ENCODE measurements around the gene MAP4K4. TPM values are rescaled to one million over a fixed set of nuclear protein-coding genes. Genes with fewer than 3 reads are reported as not detected.

MAP4K4 gene
- total and polyA plus RNA-seq, 2 of the 13 experiments (the other 11 are each of a cell fraction or from before 2014, with no cell fraction given) = 105 to 264 TPM

DNA sequence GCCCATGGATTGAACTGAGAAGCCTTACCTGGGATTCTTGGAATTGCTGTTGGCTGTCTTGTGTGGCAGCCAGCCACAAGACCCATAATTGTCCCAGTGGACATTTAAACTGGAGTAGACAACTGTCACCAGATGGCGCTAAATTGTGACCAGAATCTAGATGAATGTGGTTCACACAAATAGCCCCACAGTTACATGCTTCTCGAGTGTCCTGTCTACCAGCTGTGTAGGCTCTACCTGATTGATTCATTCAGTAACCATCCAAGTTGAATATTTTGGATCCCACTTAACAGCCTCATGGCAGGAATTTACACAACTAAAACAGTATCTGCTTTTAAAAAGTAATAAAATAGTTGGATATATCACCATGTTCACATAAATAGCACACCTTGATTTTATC lies 73.2 kb downstream of the MAP4K4 start (continued):
- no peak for TF ChIP-seq GLI4 (CRISPR knock-in tag; IDR thresholded peaks at IDR 0.05; ENCODE audit: borderline replicate concordance)
- TF ChIP-seq SP1 (IDR thresholded peaks at IDR 0.05) = no peak
- TF ChIP-seq SP1 (CRISPR knock-in tag; IDR thresholded peaks at IDR 0.05) = 0 out of 2 replicates have a peak, but pooled peaks have one; percentile 18
- peak; percentile 61 for TF ChIP-seq SAP130 (CRISPR knock-in tag; IDR thresholded peaks at IDR 0.05; ENCODE audit: low read depth)
- TF ChIP-seq ZSCAN31 (CRISPR knock-in tag; IDR thresholded peaks at IDR 0.05; ENCODE audit: low read depth) = 0 out of 2 replicates have a peak, but pooled peaks have one; percentile 20
- TF ChIP-seq, protein P1, sequence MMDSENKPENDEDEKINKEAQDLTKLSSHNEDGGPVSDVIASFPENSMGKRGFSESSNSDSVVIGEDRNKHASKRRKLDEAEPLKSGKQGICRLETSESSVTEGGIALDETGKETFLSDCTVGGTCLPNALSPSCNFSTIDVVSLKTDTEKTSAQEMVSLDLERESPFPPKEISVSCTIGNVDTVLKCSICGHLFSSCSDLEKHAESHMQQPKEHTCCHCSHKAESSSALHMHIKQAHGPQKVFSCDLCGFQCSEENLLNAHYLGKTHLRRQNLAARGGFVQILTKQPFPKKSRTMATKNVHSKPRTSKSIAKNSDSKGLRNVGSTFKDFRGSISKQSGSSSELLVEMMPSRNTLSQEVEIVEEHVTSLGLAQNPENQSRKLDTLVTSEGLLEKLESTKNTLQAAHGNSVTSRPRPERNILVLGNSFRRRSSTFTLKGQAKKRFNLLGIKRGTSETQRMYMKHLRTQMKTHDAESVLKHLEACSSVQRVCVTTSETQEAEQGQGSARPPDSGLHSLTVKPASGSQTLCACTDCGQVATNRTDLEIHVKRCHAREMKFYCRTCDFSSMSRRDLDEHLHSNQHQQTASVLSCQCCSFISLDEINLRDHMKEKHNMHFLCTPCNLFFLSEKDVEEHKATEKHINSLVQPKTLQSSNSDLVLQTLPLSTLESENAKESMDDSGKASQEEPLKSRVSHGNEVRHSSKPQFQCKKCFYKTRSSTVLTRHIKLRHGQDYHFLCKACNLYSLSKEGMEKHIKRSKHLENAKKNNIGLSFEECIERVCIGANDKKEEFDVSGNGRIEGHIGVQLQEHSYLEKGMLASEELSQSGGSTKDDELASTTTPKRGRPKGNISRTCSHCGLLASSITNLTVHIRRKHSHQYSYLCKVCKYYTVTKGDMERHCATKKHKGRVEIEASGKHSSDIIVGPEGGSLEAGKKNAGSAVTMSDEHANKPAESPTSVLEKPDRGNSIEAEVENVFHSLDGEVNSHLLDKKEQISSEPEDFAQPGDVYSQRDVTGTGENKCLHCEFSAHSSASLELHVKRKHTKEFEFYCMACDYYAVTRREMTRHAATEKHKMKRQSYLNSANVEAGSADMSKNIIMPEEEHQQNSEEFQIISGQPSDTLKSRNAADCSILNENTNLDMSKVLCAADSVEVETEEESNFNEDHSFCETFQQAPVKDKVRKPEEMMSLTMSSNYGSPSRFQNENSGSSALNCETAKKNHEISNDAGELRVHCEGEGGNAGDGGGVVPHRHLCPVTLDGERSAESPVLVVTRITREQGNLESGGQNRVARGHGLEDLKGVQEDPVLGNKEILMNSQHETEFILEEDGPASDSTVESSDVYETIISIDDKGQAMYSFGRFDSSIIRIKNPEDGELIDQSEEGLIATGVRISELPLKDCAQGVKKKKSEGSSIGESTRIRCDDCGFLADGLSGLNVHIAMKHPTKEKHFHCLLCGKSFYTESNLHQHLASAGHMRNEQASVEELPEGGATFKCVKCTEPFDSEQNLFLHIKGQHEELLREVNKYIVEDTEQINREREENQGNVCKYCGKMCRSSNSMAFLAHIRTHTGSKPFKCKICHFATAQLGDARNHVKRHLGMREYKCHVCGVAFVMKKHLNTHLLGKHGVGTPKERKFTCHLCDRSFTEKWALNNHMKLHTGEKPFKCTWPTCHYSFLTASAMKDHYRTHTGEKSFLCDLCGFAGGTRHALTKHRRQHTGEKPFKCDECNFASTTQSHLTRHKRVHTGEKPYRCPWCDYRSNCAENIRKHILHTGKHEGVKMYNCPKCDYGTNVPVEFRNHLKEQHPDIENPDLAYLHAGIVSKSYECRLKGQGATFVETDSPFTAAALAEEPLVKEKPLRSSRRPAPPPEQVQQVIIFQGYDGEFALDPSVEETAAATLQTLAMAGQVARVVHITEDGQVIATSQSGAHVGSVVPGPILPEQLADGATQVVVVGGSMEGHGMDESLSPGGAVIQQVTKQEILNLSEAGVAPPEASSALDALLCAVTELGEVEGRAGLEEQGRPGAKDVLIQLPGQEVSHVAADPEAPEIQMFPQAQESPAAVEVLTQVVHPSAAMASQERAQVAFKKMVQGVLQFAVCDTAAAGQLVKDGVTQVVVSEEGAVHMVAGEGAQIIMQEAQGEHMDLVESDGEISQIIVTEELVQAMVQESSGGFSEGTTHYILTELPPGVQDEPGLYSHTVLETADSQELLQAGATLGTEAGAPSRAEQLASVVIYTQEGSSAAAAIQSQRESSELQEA (CRISPR knock-in tag; IDR thresholded peaks at IDR 0.05; ENCODE audit: not compliant biosample characterization) = no peak
- TF ChIP-seq HMGXB4 (CRISPR knock-in tag; IDR thresholded peaks at IDR 0.05; ENCODE audit: borderline replicate concordance in 1 of 2, low read depth in 1 of 2) = peak; percentile 43 to 62; a peak in 1 of 4 replicates
- TF ChIP-seq HINFP (CRISPR knock-in tag; IDR thresholded peaks at IDR 0.05; ENCODE audit: low read depth) = no peak
- TF ChIP-seq ZMYM4 (CRISPR knock-in tag; IDR thresholded peaks at IDR 0.05) = peak; percentile 57; the same call in 1 of the 2 replicates
- TF ChIP-seq ZNF781 (CRISPR knock-in tag; IDR thresholded peaks at IDR 0.05; ENCODE audit: borderline replicate concordance, not compliant biosample characterization) = peak; percentile 32
- no peak for TF ChIP-seq TAF1 (CRISPR knock-in tag; IDR thresholded peaks at IDR 0.05)
- peak; percentile 35 for TF ChIP-seq TEAD3 (CRISPR knock-in tag; optimal IDR thresholded peaks at IDR 0.05; ENCODE audit: borderline replicate concordance)
- 0 out of 2 replicates have a peak, but pooled peaks have one; percentile 52 for TF ChIP-seq TSC22D2 (CRISPR knock-in tag; IDR thresholded peaks at IDR 0.05; ENCODE audit: borderline replicate concordance)
- TF ChIP-seq, protein P2, sequence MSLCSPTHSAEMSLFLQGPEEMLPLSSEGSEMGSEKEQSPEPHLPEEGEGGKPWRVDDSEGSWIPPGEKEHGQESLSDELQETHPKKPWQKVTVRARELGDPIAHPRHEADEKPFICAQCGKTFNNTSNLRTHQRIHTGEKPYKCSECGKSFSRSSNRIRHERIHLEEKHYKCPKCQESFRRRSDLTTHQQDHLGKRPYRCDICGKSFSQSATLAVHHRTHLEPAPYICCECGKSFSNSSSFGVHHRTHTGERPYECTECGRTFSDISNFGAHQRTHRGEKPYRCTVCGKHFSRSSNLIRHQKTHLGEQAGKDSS (CRISPR knock-in tag; IDR thresholded peaks at IDR 0.05; ENCODE audit: borderline replicate concordance, low read depth) = no peak
- no peak for TF ChIP-seq NKX3-1 (CRISPR knock-in tag; IDR thresholded peaks at IDR 0.05)
